Measurements from ENCODE around the gene PANK1. TPM values are rescaled to one million over a fixed set of nuclear protein-coding genes. Genes with fewer than 3 reads are reported as not detected.

Gene PANK1
- total and polyA plus RNA-seq, 2 of the 8 experiments (the other 6 are each of a cell fraction or from before 2014, with no cell fraction given) = 18.5 to 40.4 TPM

DNA sequence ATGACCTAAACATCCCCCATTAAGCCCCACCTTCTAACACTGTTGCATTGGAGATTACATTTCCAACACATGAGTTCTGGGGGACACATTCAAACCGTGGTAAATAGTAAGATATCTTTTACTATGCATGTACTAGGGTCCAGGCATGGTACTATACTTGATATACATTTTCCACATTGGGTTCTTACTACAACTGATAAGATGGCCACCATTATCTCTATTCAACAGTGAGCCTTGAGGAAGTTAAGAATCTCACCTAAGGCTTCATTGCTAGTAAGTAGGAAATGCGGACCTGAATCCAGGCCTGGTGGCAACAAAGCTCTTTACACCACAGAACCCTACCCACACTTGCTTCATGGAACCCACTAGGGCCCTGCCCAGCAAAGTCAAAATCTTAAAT, 5.7 kb downstream of the PANK1 start (continued):
- TF ChIP-seq, protein P1, sequence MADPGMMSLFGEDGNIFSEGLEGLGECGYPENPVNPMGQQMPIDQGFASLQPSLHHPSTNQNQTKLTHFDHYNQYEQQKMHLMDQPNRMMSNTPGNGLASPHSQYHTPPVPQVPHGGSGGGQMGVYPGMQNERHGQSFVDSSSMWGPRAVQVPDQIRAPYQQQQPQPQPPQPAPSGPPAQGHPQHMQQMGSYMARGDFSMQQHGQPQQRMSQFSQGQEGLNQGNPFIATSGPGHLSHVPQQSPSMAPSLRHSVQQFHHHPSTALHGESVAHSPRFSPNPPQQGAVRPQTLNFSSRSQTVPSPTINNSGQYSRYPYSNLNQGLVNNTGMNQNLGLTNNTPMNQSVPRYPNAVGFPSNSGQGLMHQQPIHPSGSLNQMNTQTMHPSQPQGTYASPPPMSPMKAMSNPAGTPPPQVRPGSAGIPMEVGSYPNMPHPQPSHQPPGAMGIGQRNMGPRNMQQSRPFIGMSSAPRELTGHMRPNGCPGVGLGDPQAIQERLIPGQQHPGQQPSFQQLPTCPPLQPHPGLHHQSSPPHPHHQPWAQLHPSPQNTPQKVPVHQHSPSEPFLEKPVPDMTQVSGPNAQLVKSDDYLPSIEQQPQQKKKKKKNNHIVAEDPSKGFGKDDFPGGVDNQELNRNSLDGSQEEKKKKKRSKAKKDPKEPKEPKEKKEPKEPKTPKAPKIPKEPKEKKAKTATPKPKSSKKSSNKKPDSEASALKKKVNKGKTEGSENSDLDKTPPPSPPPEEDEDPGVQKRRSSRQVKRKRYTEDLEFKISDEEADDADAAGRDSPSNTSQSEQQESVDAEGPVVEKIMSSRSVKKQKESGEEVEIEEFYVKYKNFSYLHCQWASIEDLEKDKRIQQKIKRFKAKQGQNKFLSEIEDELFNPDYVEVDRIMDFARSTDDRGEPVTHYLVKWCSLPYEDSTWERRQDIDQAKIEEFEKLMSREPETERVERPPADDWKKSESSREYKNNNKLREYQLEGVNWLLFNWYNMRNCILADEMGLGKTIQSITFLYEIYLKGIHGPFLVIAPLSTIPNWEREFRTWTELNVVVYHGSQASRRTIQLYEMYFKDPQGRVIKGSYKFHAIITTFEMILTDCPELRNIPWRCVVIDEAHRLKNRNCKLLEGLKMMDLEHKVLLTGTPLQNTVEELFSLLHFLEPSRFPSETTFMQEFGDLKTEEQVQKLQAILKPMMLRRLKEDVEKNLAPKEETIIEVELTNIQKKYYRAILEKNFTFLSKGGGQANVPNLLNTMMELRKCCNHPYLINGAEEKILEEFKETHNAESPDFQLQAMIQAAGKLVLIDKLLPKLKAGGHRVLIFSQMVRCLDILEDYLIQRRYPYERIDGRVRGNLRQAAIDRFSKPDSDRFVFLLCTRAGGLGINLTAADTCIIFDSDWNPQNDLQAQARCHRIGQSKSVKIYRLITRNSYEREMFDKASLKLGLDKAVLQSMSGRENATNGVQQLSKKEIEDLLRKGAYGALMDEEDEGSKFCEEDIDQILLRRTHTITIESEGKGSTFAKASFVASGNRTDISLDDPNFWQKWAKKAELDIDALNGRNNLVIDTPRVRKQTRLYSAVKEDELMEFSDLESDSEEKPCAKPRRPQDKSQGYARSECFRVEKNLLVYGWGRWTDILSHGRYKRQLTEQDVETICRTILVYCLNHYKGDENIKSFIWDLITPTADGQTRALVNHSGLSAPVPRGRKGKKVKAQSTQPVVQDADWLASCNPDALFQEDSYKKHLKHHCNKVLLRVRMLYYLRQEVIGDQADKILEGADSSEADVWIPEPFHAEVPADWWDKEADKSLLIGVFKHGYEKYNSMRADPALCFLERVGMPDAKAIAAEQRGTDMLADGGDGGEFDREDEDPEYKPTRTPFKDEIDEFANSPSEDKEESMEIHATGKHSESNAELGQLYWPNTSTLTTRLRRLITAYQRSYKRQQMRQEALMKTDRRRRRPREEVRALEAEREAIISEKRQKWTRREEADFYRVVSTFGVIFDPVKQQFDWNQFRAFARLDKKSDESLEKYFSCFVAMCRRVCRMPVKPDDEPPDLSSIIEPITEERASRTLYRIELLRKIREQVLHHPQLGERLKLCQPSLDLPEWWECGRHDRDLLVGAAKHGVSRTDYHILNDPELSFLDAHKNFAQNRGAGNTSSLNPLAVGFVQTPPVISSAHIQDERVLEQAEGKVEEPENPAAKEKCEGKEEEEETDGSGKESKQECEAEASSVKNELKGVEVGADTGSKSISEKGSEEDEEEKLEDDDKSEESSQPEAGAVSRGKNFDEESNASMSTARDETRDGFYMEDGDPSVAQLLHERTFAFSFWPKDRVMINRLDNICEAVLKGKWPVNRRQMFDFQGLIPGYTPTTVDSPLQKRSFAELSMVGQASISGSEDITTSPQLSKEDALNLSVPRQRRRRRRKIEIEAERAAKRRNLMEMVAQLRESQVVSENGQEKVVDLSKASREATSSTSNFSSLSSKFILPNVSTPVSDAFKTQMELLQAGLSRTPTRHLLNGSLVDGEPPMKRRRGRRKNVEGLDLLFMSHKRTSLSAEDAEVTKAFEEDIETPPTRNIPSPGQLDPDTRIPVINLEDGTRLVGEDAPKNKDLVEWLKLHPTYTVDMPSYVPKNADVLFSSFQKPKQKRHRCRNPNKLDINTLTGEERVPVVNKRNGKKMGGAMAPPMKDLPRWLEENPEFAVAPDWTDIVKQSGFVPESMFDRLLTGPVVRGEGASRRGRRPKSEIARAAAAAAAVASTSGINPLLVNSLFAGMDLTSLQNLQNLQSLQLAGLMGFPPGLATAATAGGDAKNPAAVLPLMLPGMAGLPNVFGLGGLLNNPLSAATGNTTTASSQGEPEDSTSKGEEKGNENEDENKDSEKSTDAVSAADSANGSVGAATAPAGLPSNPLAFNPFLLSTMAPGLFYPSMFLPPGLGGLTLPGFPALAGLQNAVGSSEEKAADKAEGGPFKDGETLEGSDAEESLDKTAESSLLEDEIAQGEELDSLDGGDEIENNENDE (IDR thresholded peaks at IDR 0.05; ENCODE audit: insufficient replicate concordance, low read length) = no peak
- TF ChIP-seq RBBP5 (IDR thresholded peaks at IDR 0.05; ENCODE audit: borderline replicate concordance, low read depth, low read length) = no peak
- no peak for TF ChIP-seq SP4 (IDR thresholded peaks at IDR 0.05; ENCODE audit: low read length)
- TF ChIP-seq SIX5 (IDR thresholded peaks at IDR 0.05; ENCODE audit: low read depth, low read length) = no peak

Data from H1 (cell line).